SK-N-SH treated with all-trans-retinoic acid at 6 μM for 48 hours (cell line): ENCODE data around the gene LYPD6B.

ENCODE experiments used
- BACH2 ChIP-seq: fragments of 250-450 bp; sonication (Bioruptor Pico); IDR thresholded peaks from 2 replicates; pipeline ENCODE4 v1.9.0; 2021; ENCODE audit warnings: mild to moderate bottlenecking, borderline replicate concordance
- CREB5 ChIP-seq: fragments of 250-450 bp; sonication (Bioruptor Pico); IDR thresholded peaks from 2 replicates; pipeline ENCODE4 v1.5.1; 2020; ENCODE audit warnings: low read depth, mild to moderate bottlenecking, moderate library complexity
- PATZ1 ChIP-seq: fragments of 250-450 bp; sonication (Bioruptor Pico); IDR thresholded peaks from 2 replicates; pipeline ENCODE4 v1.8.0; 2020; ENCODE audit warnings: mild to moderate bottlenecking, moderate library complexity, borderline replicate concordance
- POU6F1 ChIP-seq: fragments of 250-450 bp; sonication (Bioruptor Pico); IDR thresholded peaks from 2 replicates; pipeline ENCODE4 v1.8.0; 2021; ENCODE audit warnings: low read depth, mild to moderate bottlenecking, moderate library complexity, borderline replicate concordance
- ZC3H10 ChIP-seq: fragments of 250-450 bp; sonication (Bioruptor Pico); IDR thresholded peaks from 2 replicates; pipeline ENCODE4 v1.5.1; 2021; ENCODE audit warnings: mild to moderate bottlenecking, moderate library complexity
- ZFP3 ChIP-seq: fragments of 250-450 bp; sonication (Bioruptor Pico); IDR thresholded peaks from 2 replicates; pipeline ENCODE4 v1.5.0; 2020; ENCODE audit warnings: mild to moderate bottlenecking, moderate library complexity
- ZFP30 ChIP-seq: fragments of 450-650 bp; formaldehyde crosslinking; IDR thresholded peaks from 2 replicates; pipeline ENCODE4 v1.5.0; 2022; ENCODE audit warnings: mild to moderate bottlenecking, moderate library complexity
- ZNF565 ChIP-seq: fragments of 450-650 bp; formaldehyde crosslinking; conservative IDR thresholded peaks from 2 replicates; pipeline ENCODE4 v1.5.0; 2020; ENCODE audit warnings: low read depth, mild to moderate bottlenecking, moderate library complexity
- ZNF70 ChIP-seq: fragments of 450-650 bp; formaldehyde crosslinking; IDR thresholded peaks from 2 replicates; pipeline ENCODE4 v1.5.0; 2020; ENCODE audit warnings: mild to moderate bottlenecking, moderate library complexity

- TF ChIP-seq BACH2 (no peak), PATZ1 (CRISPR knock-in tag) (no peak), ZNF565 (CRISPR knock-in tag) (no peak), ZFP3 (CRISPR knock-in tag) (no peak), ZFP30 (no peak), CREB5 (CRISPR knock-in tag) (no peak), POU6F1 (CRISPR knock-in tag) (no peak), ZNF70 (CRISPR knock-in tag) (no peak), ZC3H10 (CRISPR knock-in tag) (no peak)
These were observed 43.6 kb downstream of the LYPD6B start for GRCh38 chr2:149082079-149082478.
